ENCODE results near the gene GRAP2. TPM values are rescaled to one million over a fixed set of nuclear protein-coding genes. Genes with fewer than 3 reads are reported as not detected.

Gene GRAP2
- total and polyA plus RNA-seq, 10 of the 15 experiments (the other 5 are each of a cell fraction or from before 2014, with no cell fraction given) = 3.3 to 79.1 (median 59.6) TPM

DNA sequence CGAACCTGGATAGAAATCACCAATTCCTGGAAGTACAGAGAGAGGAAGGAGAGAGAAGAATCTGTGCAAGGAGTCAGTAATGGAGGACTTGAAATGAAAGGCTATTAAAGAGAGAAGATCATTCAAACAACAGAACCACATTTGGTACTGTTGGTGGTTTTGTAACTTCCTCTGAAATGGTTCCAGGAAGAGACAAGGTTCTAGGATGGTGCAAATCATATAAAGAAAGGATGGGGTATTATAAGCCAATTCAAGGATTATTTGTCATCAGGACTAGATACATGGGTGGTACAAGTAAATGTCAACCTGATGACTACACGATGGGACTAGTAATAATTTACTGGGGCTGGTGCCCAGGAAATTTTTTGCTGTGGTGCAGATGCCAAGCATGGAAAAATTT, 30.4 kb downstream of the GRAP2 start (continued):
- TF ChIP-seq PRDM15 (CRISPR knock-in tag; IDR thresholded peaks at IDR 0.05) = no peak
- TF ChIP-seq SREBF1 (IDR thresholded peaks at IDR 0.05; ENCODE audit: low read length) = no peak
- no peak for TF ChIP-seq RCOR1 (conservative IDR thresholded peaks at IDR 0.05; ENCODE audit: low read depth, low read length)
- no peak for TF ChIP-seq GABPA (IDR thresholded peaks at IDR 0.05; ENCODE audit: low read depth)
- no peak for TF ChIP-seq BACH1 (IDR thresholded peaks at IDR 0.05; ENCODE audit: borderline replicate concordance)
- TF ChIP-seq RAD21 (IDR thresholded peaks at IDR 0.05; ENCODE audit: insufficient read depth, low read depth, low read length) = no peak
- no peak for TF ChIP-seq SUPT20H (IDR thresholded peaks at IDR 0.05; ENCODE audit: borderline replicate concordance, control insufficient read depth, low read depth, low read length)

- intact Hi-C loops (cut with micrococcal nuclease; ENCODE audit: unreplicated experiment) = loop anchor here (10.0 kb wide), 2 partner anchors 93 to 297 kb away; no protein-coding TSS in a partner anchor
- ATAC-seq (no peak), FAIRE-seq (no peak), DNase-seq (ENCODE audit: low read depth, low spot score) (no peak)
- no peaks in the 10 kb centered on the region for H3K27me3 ChIP-seq (replicated peaks in 1 of 2; ENCODE audit: control insufficient read depth in 2 of 2, insufficient read depth in 2 of 2, low read length in 1 of 2)
- no peak overlapping the region for H3K27ac ChIP-seq (ENCODE audit: control insufficient read depth, insufficient read depth)
- H3K9me3 ChIP-seq (replicated peaks; ENCODE audit: control insufficient read depth, insufficient read depth, low read length) = no peaks in the 10 kb centered on the region
- ChIA-PET CTCF (interaction anchor here (0.5 to 2.9 kb wide), 21 partner anchors 9 to 197 kb away, joined by 3 to 39 read pairs (median 4); no protein-coding TSS in a partner anchor), RAD21 (ENCODE audit: unreplicated experiment) (interaction anchor here (0.6 to 3.8 kb wide), 6 partner anchors 11 to 243 kb away, joined by 4 to 34 read pairs (median 12); no protein-coding TSS in a partner anchor), SMC1A (ENCODE audit: uncharacterized antibody, unreplicated experiment) (interaction anchor here (0.8 to 4.1 kb wide), 17 partner anchors 8 to 92 kb away, joined by 3 to 34 read pairs (median 8); partner anchors contain the start of genes GRAP2 and TMA7B), POLR2A (interaction anchor here (0.6 to 1.5 kb wide), 7 partner anchors 9 to 947 kb away, joined by 3 to 6 read pairs (median 4); no protein-coding TSS in a partner anchor)
- H3K36me3 ChIP-seq (ENCODE audit: control insufficient read depth in 2 of 2, insufficient read depth in 2 of 2, low read length in 1 of 2) = peaks cover 4 to 12% of the 10 kb centered on the region in 2 experiments
- BruUV-seq (replicated peaks) = no TSS peak
- no peak overlapping the region for H2AFZ ChIP-seq (ENCODE audit: control insufficient read depth, low read depth, low read length)
- H3K9ac ChIP-seq (ENCODE audit: control insufficient read depth, insufficient read depth, low read length) = no peak overlapping the region
- TF ChIP-seq EP300 (IDR thresholded peaks at IDR 0.05; ENCODE audit: borderline replicate concordance in 1 of 2, control insufficient read depth in 1 of 2, low read depth in 2 of 2, low read length in 2 of 2) (no peak), CHD1 (IDR thresholded peaks at IDR 0.05; ENCODE audit: low read depth, low read length) (no peak), SUPT20H (IDR thresholded peaks at IDR 0.05; ENCODE audit: borderline replicate concordance, control insufficient read depth, low read depth, low read length) (no peak), NBN (IDR thresholded peaks at IDR 0.05) (no peak), MEF2A (IDR thresholded peaks at IDR 0.05; ENCODE audit: insufficient read depth, low read depth, low read length) (no peak), CREM (IDR thresholded peaks at IDR 0.05; ENCODE audit: low read depth) (no peak), TCF3 (IDR thresholded peaks at IDR 0.05; ENCODE audit: borderline replicate concordance, insufficient read depth, low read depth, low read length) (no peak), BRCA1 (IDR thresholded peaks at IDR 0.05; ENCODE audit: low read depth, low read length) (no peak)
- TF ChIP-seq, protein P1, sequence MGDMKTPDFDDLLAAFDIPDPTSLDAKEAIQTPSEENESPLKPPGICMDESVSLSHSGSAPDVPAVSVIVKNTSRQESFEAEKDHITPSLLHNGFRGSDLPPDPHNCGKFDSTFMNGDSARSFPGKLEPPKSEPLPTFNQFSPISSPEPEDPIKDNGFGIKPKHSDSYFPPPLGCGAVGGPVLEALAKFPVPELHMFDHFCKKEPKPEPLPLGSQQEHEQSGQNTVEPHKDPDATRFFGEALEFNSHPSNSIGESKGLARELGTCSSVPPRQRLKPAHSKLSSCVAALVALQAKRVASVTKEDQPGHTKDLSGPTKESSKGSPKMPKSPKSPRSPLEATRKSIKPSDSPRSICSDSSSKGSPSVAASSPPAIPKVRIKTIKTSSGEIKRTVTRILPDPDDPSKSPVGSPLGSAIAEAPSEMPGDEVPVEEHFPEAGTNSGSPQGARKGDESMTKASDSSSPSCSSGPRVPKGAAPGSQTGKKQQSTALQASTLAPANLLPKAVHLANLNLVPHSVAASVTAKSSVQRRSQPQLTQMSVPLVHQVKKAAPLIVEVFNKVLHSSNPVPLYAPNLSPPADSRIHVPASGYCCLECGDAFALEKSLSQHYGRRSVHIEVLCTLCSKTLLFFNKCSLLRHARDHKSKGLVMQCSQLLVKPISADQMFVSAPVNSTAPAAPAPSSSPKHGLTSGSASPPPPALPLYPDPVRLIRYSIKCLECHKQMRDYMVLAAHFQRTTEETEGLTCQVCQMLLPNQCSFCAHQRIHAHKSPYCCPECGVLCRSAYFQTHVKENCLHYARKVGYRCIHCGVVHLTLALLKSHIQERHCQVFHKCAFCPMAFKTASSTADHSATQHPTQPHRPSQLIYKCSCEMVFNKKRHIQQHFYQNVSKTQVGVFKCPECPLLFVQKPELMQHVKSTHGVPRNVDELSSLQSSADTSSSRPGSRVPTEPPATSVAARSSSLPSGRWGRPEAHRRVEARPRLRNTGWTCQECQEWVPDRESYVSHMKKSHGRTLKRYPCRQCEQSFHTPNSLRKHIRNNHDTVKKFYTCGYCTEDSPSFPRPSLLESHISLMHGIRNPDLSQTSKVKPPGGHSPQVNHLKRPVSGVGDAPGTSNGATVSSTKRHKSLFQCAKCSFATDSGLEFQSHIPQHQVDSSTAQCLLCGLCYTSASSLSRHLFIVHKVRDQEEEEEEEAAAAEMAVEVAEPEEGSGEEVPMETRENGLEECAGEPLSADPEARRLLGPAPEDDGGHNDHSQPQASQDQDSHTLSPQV (IDR thresholded peaks at IDR 0.05) = no peak
- H4K20me1 ChIP-seq (ENCODE audit: control insufficient read depth, insufficient read depth) = no peaks in the 10 kb centered on the region; the same call in 1 of the 2 replicates
- 81% methylated on average over 2 of the region's 2 CpGs for WGBS (ENCODE audit: insufficient coverage, insufficient replicate concordance, low lambda C conversion rate, missing lambda C conversion rate)
- H3K4me2 ChIP-seq (ENCODE audit: control insufficient read depth, insufficient read depth) = no peak overlapping the region
- H3K79me2 ChIP-seq (ENCODE audit: control insufficient read depth, insufficient read depth, low read length) = peaks cover 90% of the 10 kb centered on the region
- H3K4me1 ChIP-seq (ENCODE audit: control insufficient read depth, insufficient read depth, low read length) = peaks cover 37% of the 10 kb centered on the region
- H3K4me3 ChIP-seq = no peak overlapping the region
- in situ Hi-C loops (cut with MboI) = no loop called here
These were observed 31.3 kb downstream of the GRAP2 start for GRCh38 chr22:39932166-39932565.
